GM18867 (cell line): Measurements from ENCODE around the gene RBKS.
"Not testable (repeated sequence)": the region's sequence is repeated elsewhere in the genome, so short reads cannot be mapped to it uniquely, and the experiment has no call there.

ENCODE experiments used
- ATAC-seq: cut with Tn5 transposase; IDR thresholded peaks from one replicate; pipeline ENCODE4 v1.9.1; 2021; ENCODE audit warnings: mild to moderate bottlenecking, moderate library complexity; ENCODE audit not compliant: unreplicated experiment

The RBKS gene

DNA sequence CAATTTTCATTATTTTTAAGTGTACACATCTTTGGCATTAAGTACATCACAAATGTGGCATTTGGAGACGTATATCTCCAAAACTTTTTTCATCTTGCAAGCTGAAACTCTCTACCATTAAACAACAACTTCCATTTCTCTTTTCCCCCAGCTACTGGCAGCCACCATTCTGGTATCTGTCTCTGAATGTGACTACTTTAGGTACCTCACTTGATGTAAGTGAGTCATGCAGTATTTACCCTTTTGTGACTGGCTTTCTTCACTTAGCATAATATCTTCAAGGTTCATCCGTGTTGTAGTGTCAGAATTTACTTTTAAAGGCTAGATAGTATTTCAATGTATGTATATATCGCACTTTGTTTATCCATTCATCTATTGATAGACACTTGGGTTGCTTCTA is 17.4 kb upstream of the RBKS start:
- ATAC-seq: no peak

- ATAC-seq: no peak
These were observed 15.9 kb upstream of the RBKS start for GRCh38 chr2:27906074-27906473.

DNA sequence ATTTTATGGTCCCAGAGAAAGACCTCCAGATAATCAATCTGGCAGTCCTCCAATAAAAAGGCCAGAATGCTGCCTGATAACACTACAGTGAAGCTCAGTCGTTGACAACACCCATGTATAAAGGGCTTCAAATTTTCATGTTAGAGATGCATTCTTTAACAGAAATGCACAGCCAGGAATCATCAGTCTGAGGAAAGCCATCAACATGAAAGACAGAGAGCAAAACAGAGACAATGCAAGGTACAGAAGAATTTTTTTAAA is 14.1 kb upstream of the RBKS start:
- ATAC-seq: no peak

DNA sequence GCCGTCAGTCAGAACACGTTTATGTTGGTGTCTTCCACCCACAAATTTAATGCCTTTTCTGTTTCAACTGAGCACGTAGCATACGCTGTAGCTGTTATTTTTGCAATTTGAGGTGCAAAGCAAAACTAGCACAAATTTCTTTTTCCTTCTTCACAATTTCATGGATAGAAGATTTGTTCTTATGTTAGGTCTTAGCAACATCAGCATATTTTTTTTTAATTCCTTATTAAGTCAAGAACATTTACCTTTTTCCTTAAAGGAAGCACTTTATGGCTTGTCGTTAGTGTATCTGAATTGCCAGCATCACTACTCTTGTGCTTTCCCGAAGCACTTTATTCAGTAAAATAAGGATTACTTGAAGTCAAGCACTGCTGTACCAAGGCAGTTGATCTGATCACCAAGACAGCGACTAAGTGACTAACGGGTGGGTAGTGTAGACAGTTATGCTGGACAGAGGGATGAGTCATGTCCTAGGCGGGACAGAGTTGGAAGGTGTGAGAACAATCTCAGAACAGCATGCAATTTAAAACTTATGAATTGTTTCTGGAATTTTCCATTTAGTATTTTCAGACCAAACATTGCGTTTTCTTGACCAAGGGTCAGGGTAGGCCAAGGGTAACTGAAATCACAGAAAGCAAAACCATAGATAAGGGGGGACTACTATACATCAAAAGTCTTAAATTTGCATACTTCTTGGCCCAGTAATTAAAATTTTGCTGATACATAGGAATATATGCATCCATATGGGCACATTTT is 13.6 kb upstream of the RBKS start:
- no peak for ATAC-seq

DNA sequence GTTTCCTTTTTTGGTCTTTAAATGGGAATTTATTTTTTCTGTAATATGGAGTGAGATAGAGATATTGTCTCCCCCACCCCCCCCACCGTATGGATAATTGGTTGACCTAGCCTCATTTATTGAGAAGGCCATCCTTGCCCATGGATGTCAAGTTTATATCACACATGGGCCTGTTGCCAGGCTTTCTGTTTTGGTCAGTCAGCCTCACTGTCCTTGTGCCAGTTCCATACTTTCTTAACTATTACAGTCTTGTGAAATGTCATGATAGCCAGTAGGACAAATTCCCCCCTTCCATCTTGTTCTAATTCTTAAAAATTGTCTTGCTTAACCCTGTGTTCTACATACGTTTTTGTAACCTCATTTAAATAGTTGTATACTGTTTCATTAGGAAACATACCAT is 12.8 kb upstream of the RBKS start:
- ATAC-seq: no peak

DNA sequence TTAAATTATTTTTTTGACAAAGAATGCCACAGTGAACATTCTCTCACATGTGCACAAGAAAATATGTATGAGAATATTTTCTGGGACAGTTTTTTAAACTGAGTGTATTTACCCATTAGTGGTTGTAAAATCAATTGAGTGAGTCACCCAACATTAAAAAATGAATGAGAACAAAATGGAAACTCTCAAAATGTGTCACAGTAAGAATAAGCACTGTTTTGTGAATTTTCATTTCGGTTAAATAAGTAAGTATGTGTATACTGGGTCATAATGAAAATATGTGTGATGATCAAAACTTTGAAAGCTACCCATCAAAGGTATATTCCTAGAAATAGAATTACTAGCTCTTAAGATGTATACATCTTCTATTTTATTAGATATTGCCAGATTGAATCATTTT is 11.9 kb upstream of the RBKS start:
- ATAC-seq: no peak

GRCh38 chr2:27901234-27901633 is 11.0 kb upstream of the RBKS start:
- ATAC-seq: no peak

GRCh38 chr2:27897717-27898116 is 7.5 kb upstream of the RBKS start:
- no peak for ATAC-seq

DNA sequence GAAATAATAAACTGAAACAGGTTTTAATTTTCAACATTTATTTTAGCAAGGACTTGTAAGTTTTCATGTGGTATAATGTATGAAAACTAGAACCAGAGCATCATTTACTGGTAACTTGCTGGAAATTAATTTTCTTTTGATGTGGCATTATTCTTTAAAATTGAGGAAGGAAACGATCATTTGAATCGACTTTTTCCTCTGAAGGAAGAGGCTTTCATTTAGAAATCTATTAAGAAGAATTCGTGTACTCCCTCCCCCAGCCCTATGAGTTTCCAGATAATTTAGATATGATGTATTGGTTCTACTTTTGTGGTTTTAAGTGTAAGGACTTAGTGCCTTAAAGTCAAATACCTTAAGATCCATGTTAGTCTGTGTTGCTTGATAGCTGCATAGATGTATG is 2.8 kb upstream of the RBKS start:
- ATAC-seq: no peak

GRCh38 chr2:27891673-27892105 is 1.5 kb upstream of the RBKS start:
- ATAC-seq: no peak

DNA sequence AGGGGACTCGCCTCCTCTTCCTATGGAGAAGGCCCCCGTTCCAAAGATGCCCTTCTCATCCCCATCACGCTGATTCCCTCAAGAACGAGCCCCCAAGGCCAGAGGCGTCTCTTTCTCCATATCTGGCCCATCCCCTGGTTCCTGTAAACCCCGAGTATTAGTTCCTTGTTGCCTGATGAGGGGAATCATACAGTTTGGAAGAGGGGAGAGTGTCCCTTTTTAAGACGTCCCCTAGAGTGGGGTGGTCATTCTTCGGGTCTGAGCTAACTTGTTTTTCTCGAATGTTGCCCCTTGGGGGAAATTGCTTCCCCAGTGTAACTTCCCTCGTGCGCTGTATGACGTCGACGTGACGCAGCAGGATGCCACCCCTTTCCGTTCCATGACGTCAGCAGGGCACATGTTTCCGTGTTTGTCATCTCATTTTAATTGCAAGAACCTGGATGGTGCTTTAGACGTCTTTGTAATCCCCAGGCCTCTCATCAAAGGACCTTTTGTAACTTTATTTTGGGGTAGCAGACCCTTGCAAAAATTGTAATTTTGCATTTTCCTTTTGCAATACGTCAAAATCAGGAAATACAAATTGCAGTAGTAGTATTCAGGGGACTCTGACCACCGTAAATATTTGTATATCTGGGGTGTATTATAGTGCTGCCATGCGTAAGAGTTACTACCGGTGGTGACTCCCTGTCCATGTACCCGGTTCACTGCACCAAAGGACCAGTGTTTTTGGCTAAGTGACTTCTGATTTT is 911 bp upstream of the RBKS start:
- peak; percentile 23 for ATAC-seq

DNA sequence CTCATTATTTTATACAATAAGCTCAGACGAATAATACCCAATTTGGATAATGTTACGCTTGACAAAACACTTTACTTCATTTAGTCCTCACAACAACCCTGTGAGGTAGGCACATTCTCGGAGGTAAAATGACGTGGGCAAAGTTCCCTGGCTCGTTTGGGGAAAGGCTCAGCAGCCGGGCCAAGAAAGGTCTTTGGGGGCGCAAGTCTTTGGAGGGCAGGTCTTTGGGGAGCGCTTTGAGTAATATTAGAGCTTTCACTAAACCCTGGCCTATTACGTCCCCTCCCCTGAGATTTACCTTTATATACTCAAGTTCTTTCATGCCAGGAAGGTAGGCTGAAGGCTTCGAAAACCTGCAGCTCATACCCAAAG is 427 bp downstream of the RBKS start:
- peak; percentile 1 for ATAC-seq

- ATAC-seq: no peak
These were observed 1.4 kb downstream of the RBKS start for GRCh38 chr2:27888790-27889189.

DNA sequence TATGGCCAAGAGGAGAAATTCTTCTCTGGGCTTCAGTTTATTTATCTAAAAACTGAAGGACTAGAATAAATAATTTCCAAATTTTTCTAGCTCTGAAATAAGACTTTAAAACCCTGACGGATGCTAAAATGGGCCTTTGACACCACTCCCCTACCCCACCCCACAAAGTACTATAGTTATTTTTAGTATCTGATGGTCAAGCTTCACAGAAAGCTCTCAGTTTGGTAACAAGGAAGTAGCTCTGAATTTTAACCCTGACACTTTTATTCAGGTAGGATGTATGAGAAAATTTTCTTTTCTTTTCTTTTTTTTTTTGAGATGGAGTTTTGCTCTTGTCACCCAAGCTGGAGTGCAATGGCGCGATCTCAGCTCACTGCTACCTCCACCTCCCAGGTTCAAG is 2.4 kb downstream of the RBKS start:
- ATAC-seq: no peak

GRCh38 chr2:27887111-27887510 is 3.1 kb downstream of the RBKS start:
- ATAC-seq: no peak

DNA sequence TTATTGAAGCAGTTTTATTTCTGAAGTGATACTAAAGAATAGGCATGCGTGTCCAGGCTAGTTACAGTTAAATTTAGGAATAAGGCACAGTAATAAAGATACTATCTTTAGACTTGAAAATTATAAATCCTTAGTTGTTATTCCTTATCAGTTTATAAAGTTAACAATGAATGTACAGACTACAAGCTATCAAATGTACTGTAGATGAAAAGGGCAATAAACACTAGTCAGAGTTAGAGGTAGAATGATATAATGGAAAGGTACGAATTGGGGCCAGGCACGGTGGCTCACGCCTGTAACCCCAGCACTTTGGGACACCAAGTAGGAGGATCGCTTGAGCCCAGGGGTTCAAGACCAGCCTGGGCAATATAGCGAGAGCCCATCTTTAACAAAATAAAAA is 3.9 kb downstream of the RBKS start:
- no peak for ATAC-seq

DNA sequence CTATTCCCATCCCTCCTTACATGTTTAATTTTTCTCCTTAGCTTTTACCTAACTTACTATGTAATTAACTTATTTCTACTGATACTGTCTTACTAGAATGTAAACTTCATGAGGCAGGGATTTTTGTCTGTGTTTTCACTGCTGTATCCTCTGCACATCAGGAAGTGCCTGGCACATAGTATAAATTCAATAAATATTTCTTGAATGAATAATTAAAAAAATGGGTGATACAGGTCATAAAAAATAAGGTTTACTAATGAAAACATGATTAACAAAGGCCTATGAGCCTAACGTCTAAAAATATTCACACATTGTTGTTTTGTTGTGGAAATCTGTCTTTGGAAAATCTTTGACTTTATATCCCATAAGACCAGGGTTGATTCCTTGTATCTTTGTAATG is 4.5 kb downstream of the RBKS start:
- ATAC-seq: no peak

GRCh38 chr2:27885234-27885633 is 5.0 kb downstream of the RBKS start:
- ATAC-seq: no peak

DNA sequence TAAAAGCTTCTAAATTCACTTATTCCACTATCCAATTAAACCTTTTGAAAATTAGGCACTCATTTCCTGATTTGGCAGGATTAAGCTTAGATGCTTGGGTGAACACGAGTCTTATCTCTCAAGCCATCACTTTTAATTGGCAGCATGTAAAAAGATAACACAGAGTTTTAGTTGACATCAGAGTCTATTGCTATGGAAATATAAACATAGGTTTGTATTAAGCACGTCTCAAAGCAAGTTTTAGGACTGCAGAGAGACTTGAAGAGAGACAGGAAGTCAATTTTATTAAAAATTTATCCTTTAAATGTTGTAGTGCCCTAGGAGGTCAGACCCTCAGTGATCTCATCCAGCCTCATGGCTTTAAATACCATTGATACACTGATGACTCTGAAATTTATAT is 5.6 kb downstream of the RBKS start:
- ATAC-seq: no peak

- ATAC-seq: not testable (repeated sequence)
These were observed 7.6 kb downstream of the RBKS start for GRCh38 chr2:27882584-27882922.

DNA sequence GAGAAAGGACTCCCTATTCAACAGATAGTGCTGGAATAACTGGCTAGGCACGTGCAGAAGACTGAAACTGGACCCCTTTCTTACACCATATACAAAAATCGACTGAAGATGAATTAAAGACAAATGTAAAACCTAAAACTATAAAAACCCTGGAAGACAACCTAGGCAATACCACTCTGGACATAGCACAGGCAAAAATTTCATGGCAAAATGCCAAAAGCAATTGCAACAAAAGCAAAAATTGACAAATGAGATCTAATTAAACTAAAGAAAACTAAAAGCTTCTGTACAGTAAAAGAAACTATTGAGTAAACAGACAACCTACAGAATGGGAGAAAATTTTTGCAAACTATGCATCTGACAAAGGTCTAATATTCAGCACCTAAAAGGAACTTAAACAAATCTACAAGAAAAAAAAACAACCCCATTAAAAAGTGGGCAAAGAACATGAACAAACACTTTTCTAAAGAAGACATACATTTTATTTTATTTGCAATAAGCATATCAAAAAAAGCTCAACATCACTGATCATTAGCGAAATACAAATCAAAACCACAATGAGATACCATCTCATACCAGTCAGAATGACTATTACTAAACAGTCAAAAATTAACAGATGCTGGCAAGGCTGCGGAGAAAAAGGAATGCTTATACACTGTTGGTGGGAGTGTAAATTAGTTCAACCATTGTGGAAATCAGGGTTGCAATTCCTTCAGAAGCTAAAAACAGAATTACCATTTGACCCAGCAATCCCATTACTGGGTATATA is 8.2 kb downstream of the RBKS start:
- ATAC-seq: not testable (repeated sequence)

DNA sequence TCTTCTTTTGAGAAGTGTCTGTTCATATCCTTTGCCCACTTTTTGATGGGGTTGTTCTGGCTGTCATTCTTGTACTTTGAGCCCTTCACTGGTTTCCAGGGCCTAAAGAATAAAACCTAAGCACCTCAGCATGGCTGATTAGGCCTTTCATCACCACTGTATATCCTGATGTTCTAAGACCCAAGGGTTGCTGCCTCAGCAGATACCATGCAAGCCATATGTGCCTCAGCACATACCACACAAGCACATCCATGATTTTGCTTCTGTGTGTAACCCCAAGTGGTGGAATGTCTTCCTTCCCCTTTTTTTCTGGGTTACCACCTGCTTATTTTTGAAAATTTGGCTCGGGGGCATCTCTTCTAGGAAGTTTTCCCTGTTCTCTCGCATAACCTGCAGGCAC is 11.4 kb downstream of the RBKS start:
- no peak for ATAC-seq
